ENCODE results near the gene FAM163A. TPM values are rescaled to one million over a fixed set of nuclear protein-coding genes. Genes with fewer than 3 reads are reported as not detected.

Gene FAM163A
- total RNA-seq, 4 donors from 2014 or later: 0.16 TPM; not detected in 3

GRCh38 chr1:179825798-179826460 is 82.8 kb downstream of the FAM163A start:
- in situ Hi-C loops (cut with MboI; ENCODE audit: low sequenced_read_pairs in 4 of 4) (no loop called here), intact Hi-C loops (cut with DNase I; ENCODE audit: low total_unique reads) (no loop called here)
- no peak overlapping the region for H3K4me3 ChIP-seq
- no peaks in the 10 kb centered on the region for H3K36me3 ChIP-seq
- H3K27ac ChIP-seq: peak overlapping the region in 3 of 4 donors; percentile 20 to 57 (median 39)
- TF ChIP-seq, protein P1, sequence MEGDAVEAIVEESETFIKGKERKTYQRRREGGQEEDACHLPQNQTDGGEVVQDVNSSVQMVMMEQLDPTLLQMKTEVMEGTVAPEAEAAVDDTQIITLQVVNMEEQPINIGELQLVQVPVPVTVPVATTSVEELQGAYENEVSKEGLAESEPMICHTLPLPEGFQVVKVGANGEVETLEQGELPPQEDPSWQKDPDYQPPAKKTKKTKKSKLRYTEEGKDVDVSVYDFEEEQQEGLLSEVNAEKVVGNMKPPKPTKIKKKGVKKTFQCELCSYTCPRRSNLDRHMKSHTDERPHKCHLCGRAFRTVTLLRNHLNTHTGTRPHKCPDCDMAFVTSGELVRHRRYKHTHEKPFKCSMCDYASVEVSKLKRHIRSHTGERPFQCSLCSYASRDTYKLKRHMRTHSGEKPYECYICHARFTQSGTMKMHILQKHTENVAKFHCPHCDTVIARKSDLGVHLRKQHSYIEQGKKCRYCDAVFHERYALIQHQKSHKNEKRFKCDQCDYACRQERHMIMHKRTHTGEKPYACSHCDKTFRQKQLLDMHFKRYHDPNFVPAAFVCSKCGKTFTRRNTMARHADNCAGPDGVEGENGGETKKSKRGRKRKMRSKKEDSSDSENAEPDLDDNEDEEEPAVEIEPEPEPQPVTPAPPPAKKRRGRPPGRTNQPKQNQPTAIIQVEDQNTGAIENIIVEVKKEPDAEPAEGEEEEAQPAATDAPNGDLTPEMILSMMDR (IDR thresholded peaks at IDR 0.05 in 4 of 5, conservative IDR thresholded peaks at IDR 0.05 in 1 of 5): no peak
- no peak for TF ChIP-seq POLR2A (IDR thresholded peaks at IDR 0.05)
- DNase-seq (no peak), ATAC-seq (no peak)
- H3K4me1 ChIP-seq: peaks cover 0 to 6% of the 10 kb centered on the region in 2 donors
- no peaks in the 10 kb centered on the region for H3K9me3 ChIP-seq
- H3K27me3 ChIP-seq: no peaks in the 10 kb centered on the region

DNA sequence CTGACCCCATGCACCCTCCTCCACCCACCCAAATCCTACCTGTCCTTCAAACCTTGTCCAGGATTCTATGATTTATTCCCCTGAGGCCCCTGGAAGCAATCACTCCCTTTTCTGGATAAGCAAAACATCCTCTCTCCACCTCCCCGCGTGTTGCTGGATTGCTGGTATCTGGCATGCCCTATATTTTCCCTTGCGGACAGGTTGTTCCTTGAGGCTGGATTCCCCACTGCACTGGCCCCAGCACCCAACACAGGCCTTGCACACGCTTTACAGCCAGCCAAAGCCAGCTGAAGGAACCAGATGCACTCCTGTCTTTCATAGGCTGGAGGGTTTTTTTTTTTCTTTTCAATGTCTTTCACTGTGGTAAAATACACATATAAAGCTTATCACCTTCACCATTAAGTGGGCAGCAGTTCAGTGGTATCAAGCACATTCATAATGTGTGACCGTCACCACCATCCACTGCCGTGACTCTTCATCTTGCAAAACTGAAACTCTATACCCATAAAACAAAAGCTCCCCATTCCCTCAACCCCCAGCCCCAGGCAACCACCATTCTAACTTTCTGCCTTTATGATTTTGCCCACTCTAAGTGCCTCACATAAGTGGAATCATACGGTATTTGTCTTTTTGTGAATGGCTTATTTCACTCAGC is 83.7 kb downstream of the FAM163A start:
- Histone ChIP-seq H3K27me3 (no peaks in the 10 kb centered on the region), H3K9me3 (no peaks in the 10 kb centered on the region), H3K36me3 (no peaks in the 10 kb centered on the region), H3K4me3 (no peak overlapping the region), H3K4me1 (peaks cover 0 to 6% of the 10 kb centered on the region in 2 donors), H3K27ac (no peak overlapping the region)
- ATAC-seq: peak in 1 of 2 donors; percentile 15
- in situ Hi-C loops (cut with MboI; ENCODE audit: low sequenced_read_pairs in 4 of 4): no loop called here
- DNase-seq: no peak
- TF ChIP-seq POLR2A (IDR thresholded peaks at IDR 0.05): no peak
- TF ChIP-seq, protein P1 (IDR thresholded peaks at IDR 0.05 in 4 of 5, conservative IDR thresholded peaks at IDR 0.05 in 1 of 5): no peak
- intact Hi-C loops (cut with DNase I; ENCODE audit: low total_unique reads): no loop called here

- H3K4me3 ChIP-seq: no peak overlapping the region
- ATAC-seq (no peak), DNase-seq (no peak)
- no peak for TF ChIP-seq POLR2A (IDR thresholded peaks at IDR 0.05)
- TF ChIP-seq, protein P1 (IDR thresholded peaks at IDR 0.05 in 4 of 5, conservative IDR thresholded peaks at IDR 0.05 in 1 of 5): no peak
- no peaks in the 10 kb centered on the region for H3K27me3 ChIP-seq
- no peaks in the 10 kb centered on the region for H3K9me3 ChIP-seq
- no peak overlapping the region for H3K27ac ChIP-seq
- in situ Hi-C loops (cut with MboI; ENCODE audit: low sequenced_read_pairs in 4 of 4): no loop called here
- peaks cover 0 to 6% of the 10 kb centered on the region in 2 donors for H3K4me1 ChIP-seq
- intact Hi-C loops (cut with DNase I; ENCODE audit: low total_unique reads): no loop called here
- no peaks in the 10 kb centered on the region for H3K36me3 ChIP-seq
These were observed 85.5 kb downstream of the FAM163A start for GRCh38 chr1:179828554-179829110.

GRCh38 chr1:179831225-179831624 is 88.1 kb downstream of the FAM163A start:
- Histone ChIP-seq H3K36me3 (peaks cover 0 to 7% of the 10 kb centered on the region in 2 donors), H3K4me1 (no peaks in the 10 kb centered on the region), H3K4me3 (no peak overlapping the region), H3K27me3 (no peaks in the 10 kb centered on the region), H3K27ac (no peak overlapping the region), H3K9me3 (no peaks in the 10 kb centered on the region)
- no peak for DNase-seq
- no peak for ATAC-seq
- in situ Hi-C loops (cut with MboI; ENCODE audit: low sequenced_read_pairs in 4 of 4): no loop called here
- intact Hi-C loops (cut with DNase I; ENCODE audit: low total_unique reads): no loop called here
- TF ChIP-seq, protein P1 (IDR thresholded peaks at IDR 0.05 in 4 of 5, conservative IDR thresholded peaks at IDR 0.05 in 1 of 5): no peak
- TF ChIP-seq POLR2A (IDR thresholded peaks at IDR 0.05): no peak
